GM06990 (cell line): Measurements from ENCODE around the gene VIM.

ENCODE experiments used
- DNase-seq: peaks from one replicate; pipeline ENCODE4 v3.0.0-alpha.2; 2011; ENCODE audit not compliant: insufficient read length; ENCODE audit errors: extremely low read depth
- H3K27me3 ChIP-seq: replicated peaks from 2 replicates; pipeline ENCODE4 v1.6.0; 2011; ENCODE audit warnings: low read length; ENCODE audit not compliant: control insufficient read depth, insufficient read depth
- H3K36me3 ChIP-seq: 2 replicates; pipeline ENCODE4 v1.5.1; 2011; ENCODE audit warnings: low read length; ENCODE audit not compliant: control insufficient read depth, insufficient read depth
- H3K4me3 ChIP-seq: replicated peaks from 2 replicates; pipeline ENCODE4 v1.5.1; 2011; ENCODE audit warnings: low read depth, mild to moderate bottlenecking, control low read depth, low read length
- TF ChIP-seq, protein P1 (sequence below): IDR thresholded peaks from 2 replicates; pipeline ENCODE4 v1.5.1; 2011; ENCODE audit warnings: low read length, control low read depth, mild to moderate bottlenecking, inconsistent platforms; ENCODE audit not compliant: insufficient read depth, poor library complexity, severe bottlenecking

Gene VIM

DNA sequence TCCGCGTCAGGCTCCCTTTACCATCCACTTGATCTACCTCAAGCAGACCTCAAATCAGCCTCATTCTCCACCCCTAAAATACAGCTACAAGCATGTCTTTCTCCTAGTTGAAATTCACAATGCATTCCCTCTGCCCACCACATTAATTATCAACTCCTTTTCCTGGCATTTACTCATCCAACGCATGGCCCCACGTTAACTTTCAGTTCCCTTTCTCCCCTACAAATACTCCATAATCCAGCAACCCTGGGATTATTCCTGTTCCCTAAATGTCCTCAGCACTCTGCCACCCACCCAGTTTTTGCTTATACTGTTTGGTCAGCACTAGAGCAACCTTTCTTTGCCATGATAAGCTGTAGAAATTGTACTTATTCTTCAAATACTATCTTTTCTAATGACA lies 5.7 kb upstream of the VIM start:
- Histone ChIP-seq H3K27me3 (no peaks in the 10 kb centered on the region), H3K36me3 (no peaks in the 10 kb centered on the region), H3K4me3 (no peak overlapping the region)
- no peak for DNase-seq
- TF ChIP-seq, protein P1, sequence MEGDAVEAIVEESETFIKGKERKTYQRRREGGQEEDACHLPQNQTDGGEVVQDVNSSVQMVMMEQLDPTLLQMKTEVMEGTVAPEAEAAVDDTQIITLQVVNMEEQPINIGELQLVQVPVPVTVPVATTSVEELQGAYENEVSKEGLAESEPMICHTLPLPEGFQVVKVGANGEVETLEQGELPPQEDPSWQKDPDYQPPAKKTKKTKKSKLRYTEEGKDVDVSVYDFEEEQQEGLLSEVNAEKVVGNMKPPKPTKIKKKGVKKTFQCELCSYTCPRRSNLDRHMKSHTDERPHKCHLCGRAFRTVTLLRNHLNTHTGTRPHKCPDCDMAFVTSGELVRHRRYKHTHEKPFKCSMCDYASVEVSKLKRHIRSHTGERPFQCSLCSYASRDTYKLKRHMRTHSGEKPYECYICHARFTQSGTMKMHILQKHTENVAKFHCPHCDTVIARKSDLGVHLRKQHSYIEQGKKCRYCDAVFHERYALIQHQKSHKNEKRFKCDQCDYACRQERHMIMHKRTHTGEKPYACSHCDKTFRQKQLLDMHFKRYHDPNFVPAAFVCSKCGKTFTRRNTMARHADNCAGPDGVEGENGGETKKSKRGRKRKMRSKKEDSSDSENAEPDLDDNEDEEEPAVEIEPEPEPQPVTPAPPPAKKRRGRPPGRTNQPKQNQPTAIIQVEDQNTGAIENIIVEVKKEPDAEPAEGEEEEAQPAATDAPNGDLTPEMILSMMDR = no peak

- Histone ChIP-seq H3K4me3 (no peak overlapping the region), H3K36me3 (no peaks in the 10 kb centered on the region), H3K27me3 (no peaks in the 10 kb centered on the region)
- TF ChIP-seq, protein P1 = no peak
- no peak for DNase-seq
These were observed 2.2 kb upstream of the VIM start for GRCh38 chr10:17225808-17226207.

GRCh38 chr10:17226891-17227303 lies 1.1 kb upstream of the VIM start:
- H3K4me3 ChIP-seq = no peak overlapping the region
- no peaks in the 10 kb centered on the region for H3K27me3 ChIP-seq
- TF ChIP-seq, protein P1 = no peak
- no peaks in the 10 kb centered on the region for H3K36me3 ChIP-seq
- DNase-seq = no peak

DNA sequence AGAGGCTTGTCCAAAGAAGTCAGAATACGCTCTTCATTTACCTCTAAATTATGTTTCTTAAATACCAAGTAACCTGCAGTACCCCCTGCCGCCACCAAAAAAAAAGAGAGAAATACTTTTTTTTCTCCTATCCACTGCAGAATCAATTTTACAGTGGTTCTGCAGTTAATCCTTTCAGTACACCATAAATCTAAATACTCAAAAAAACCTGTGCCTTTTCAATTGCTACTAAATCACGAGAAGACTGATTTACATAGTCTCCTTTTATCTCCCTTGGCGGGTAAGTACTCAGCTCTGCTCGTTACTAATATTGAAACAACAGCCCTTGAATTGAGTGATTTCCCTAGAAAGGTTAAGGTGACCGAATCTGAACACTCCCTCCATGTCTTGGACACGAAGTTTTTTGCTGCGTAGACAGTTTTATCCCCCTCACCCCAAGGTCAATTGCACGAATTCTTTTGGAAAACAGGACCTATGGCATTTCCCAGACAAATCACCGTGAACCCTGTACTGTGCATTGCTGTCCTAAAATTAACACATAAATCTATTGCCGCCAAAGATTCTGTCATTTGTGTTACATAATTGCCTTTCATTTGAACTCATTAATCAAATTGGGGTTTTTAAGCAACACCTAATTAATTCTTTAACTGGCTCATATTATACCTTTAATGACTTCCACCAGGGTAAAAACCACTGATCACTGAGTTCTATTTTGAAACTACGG lies 512 bp upstream of the VIM start:
- TF ChIP-seq, protein P1 = peak; percentile 6
- peak overlapping the region; percentile 47 for H3K4me3 ChIP-seq
- peak; percentile 52 for DNase-seq
- H3K27me3 ChIP-seq = no peaks in the 10 kb centered on the region
- no peaks in the 10 kb centered on the region for H3K36me3 ChIP-seq

GRCh38 chr10:17229016-17229716 lies 1.1 kb downstream of the VIM start:
- peaks cover 3% of the 10 kb centered on the region for H3K36me3 ChIP-seq
- peak overlapping the region; percentile 89 for H3K4me3 ChIP-seq
- no peaks in the 10 kb centered on the region for H3K27me3 ChIP-seq
- DNase-seq = peak; percentile 84
- TF ChIP-seq, protein P1 = no peak
